IMR-90 (cell line): ENCODE results near the gene SOCS4. TPM values are rescaled to one million over a fixed set of nuclear protein-coding genes. Genes with fewer than 3 reads are reported as not detected.
"Not testable (repeated sequence)": the region's sequence is repeated elsewhere in the genome, so short reads cannot be mapped to it uniquely, and the experiment has no call there.

Source experiments
- ATAC-seq: fragments of 200-7000 bp; cut with Tn5 transposase; 2 replicates; pipeline ENCODE4 v1.9.1; 2020; ENCODE audit warnings: low read depth, mild to moderate bottlenecking, moderate library complexity
- BruUV-seq: library from RNA; stranded (reverse); fragments of 400-500 nt; replicated peaks from 2 replicates; lab custom pipeline; 2021; lab: Mats Ljungman, UMichigan
- CTCF ChIA-PET: fragments of 300-600 bp; formaldehyde crosslinking; extraction: SDS; loops from one replicate; lab custom pipeline; 2021; ENCODE audit warnings: antibody characterized with exemption; lab: Yijun Ruan, JAX
- POLR2A ChIA-PET: fragments of 300-600 bp; sonication (Branson Sonifier 250); formaldehyde crosslinking; loops from one replicate; lab custom pipeline; 2022; ENCODE audit warnings: antibody characterized with exemption; ENCODE audit not compliant: unreplicated experiment; lab: Charles Lee
- DNase-seq: peaks from one replicate; pipeline ENCODE4 v3.0.0; 2013
- H2AFZ ChIP-seq: replicated peaks from 2 replicates; pipeline ENCODE3; 2013; ENCODE audit warnings: low read length, mild to moderate bottlenecking; ENCODE audit not compliant: poor library complexity
- H2AK5ac ChIP-seq: 2 replicates; pipeline ENCODE4 v1.6.1; 2013; ENCODE audit warnings: low read depth, low read length, inconsistent platforms
- H2AK9ac ChIP-seq: replicated peaks from 2 replicates; pipeline ENCODE3; 2013; ENCODE audit warnings: mild to moderate bottlenecking, low read depth, low read length, moderate library complexity; ENCODE audit not compliant: poor library complexity
- H2BK120ac ChIP-seq: 2 replicates; pipeline ENCODE4 v1.6.1; 2013; ENCODE audit warnings: low read depth, low read length, inconsistent platforms
- H2BK15ac ChIP-seq: 3 replicates; pipeline ENCODE4 v1.6.1; 2013; ENCODE audit warnings: low read depth, low read length, inconsistent platforms
- H2BK20ac ChIP-seq: 2 replicates; pipeline ENCODE4 v1.6.1; 2013; ENCODE audit warnings: low read depth, mild to moderate bottlenecking, inconsistent platforms, low read length, moderate library complexity
- H2BK5ac ChIP-seq: 2 replicates; pipeline ENCODE4 v1.6.1; 2013; ENCODE audit warnings: mild to moderate bottlenecking, low read depth, low read length, inconsistent platforms; ENCODE audit not compliant: poor library complexity, severe bottlenecking
- H3K14ac ChIP-seq: replicated peaks from 2 replicates; pipeline ENCODE4 v1.6.1; 2013; ENCODE audit warnings: low read depth, low read length, inconsistent platforms
- H3K18ac ChIP-seq: 2 replicates; pipeline ENCODE4 v1.6.1; 2013; ENCODE audit warnings: low read depth, low read length, control low read depth
- H3K23ac ChIP-seq: 2 replicates; pipeline ENCODE4 v1.6.1; 2013; ENCODE audit warnings: low read depth, low read length, inconsistent platforms
- H3K27ac ChIP-seq: 2 replicates; pipeline ENCODE4 v1.5.1; 2013; ENCODE audit warnings: mild to moderate bottlenecking, control low read depth, low read length; ENCODE audit not compliant: insufficient read depth
- H3K27me3 ChIP-seq: 2 replicates; pipeline ENCODE4 v1.6.1; 2013; ENCODE audit warnings: low read length; ENCODE audit not compliant: control insufficient read depth, insufficient read depth
- H3K36me3 ChIP-seq: 2 replicates; pipeline ENCODE4 v1.6.1; 2013; ENCODE audit warnings: low read length, mixed read lengths; ENCODE audit not compliant: control insufficient read depth, insufficient read depth
- H3K4ac ChIP-seq: 2 replicates; pipeline ENCODE4 v1.6.1; 2013; ENCODE audit warnings: low read depth, low read length, inconsistent platforms
- H3K4me1 ChIP-seq: 2 replicates; pipeline ENCODE4 v1.6.1; 2013; ENCODE audit warnings: low read length, mixed read lengths; ENCODE audit not compliant: control insufficient read depth, insufficient read depth
- H3K4me2 ChIP-seq: 2 replicates; pipeline ENCODE4 v1.6.1; 2013; ENCODE audit warnings: low read depth, mild to moderate bottlenecking, control low read depth, low read length, moderate library complexity
- H3K4me3 ChIP-seq: 2 replicates; pipeline ENCODE4 v1.5.1; 2013; ENCODE audit warnings: low read depth, mild to moderate bottlenecking, control low read depth, low read length, moderate library complexity; ENCODE audit not compliant: insufficient read depth
- H3K56ac ChIP-seq: 2 replicates; pipeline ENCODE4 v1.6.1; 2013; ENCODE audit warnings: low read length, inconsistent platforms; ENCODE audit not compliant: insufficient read depth; ENCODE audit errors: extremely low read depth
- H3K79me1 ChIP-seq, 2 experiments: 2 replicates each; pipeline ENCODE4 v1.6.1; 2013; ENCODE audit warnings: low read length in 2 of 2, inconsistent platforms in 1 of 2, low read depth in 1 of 2
- H3K9ac ChIP-seq: 2 replicates; pipeline ENCODE4 v1.6.1; 2013; ENCODE audit warnings: low read depth, low read length, control low read depth
- H3K9me1 ChIP-seq: 2 replicates; pipeline ENCODE4 v1.6.1; 2013; ENCODE audit warnings: low read length, inconsistent platforms; ENCODE audit not compliant: insufficient read depth
- H3K9me3 ChIP-seq: 2 replicates; pipeline ENCODE4 v1.6.1; 2013; ENCODE audit warnings: low read length; ENCODE audit not compliant: control insufficient read depth, insufficient read depth
- H4K20me1 ChIP-seq: 2 replicates; pipeline ENCODE4 v1.6.1; 2013; ENCODE audit warnings: low read length, inconsistent platforms; ENCODE audit not compliant: insufficient read depth
- H4K5ac ChIP-seq: 2 replicates; pipeline ENCODE4 v1.6.1; 2013; ENCODE audit warnings: mild to moderate bottlenecking, low read depth, low read length, control low read depth
- H4K8ac ChIP-seq, 2 experiments: 2 replicates each; pipeline ENCODE4 v1.6.1; 2013; ENCODE audit warnings: low read depth in 2 of 2, low read length in 2 of 2, control low read depth in 1 of 2, inconsistent platforms in 1 of 2
- H4K91ac ChIP-seq: 2 replicates; pipeline ENCODE4 v1.6.1; 2013; ENCODE audit warnings: low read depth, low read length, inconsistent platforms; ENCODE audit not compliant: insufficient read depth
- WGBS, 2 experiments: methylation state at CpG; one replicate each; pipeline versions ENCODE4 v1.1.5 to v1.1.7; 2013; ENCODE audit warnings: missing lambda C conversion rate in 2 of 2; ENCODE audit not compliant: insufficient read length in 1 of 2; ENCODE audit errors: extremely low coverage in 2 of 2; 5-methylcytosine and 5-hydroxymethylcytosine counted together
- dilution Hi-C: fragments of 300-500 bp; cut with HindIII; formaldehyde crosslinking; loops from one replicate; pipeline ENCODE4 v1.14.3; 2018; ENCODE audit warnings: low sequenced_read_pairs; ENCODE audit not compliant: unreplicated experiment
- in situ Hi-C: fragments of 300-500 bp; cut with MboI; formaldehyde crosslinking; loops from 3 replicates; pipeline ENCODE4 v1.14.3; 2019; ENCODE audit warnings: low sequenced_read_pairs, inconsistent platforms, mixed read lengths
- intact Hi-C: fragments of 100-400 bp; cut with micrococcal nuclease; formaldehyde crosslinking; loops from 2 replicates; pipeline ENCODE4 v1.10.0; 2022
- polyA plus RNA-seq, 3 experiments: library from polyadenylated mRNA; depleted of rRNA; stranded (reverse); fragments of >200 nt; gene quantifications; 2 replicates each; pipeline ENCODE4 v1.2.3, GENCODE V29; 2012; ENCODE audit warnings: low replicate concordance in 1 of 3
- total RNA-seq: library from RNA; depleted of rRNA; stranded (reverse); fragments of >200 nt; gene quantifications from 2 replicates; pipeline ENCODE4 v1.2.3, GENCODE V29; 2012

The SOCS4 gene
- total and polyA plus RNA-seq, 2 of the 4 experiments (the other 2 are of a cell fraction) = 4.6 to 12.7 TPM

DNA sequence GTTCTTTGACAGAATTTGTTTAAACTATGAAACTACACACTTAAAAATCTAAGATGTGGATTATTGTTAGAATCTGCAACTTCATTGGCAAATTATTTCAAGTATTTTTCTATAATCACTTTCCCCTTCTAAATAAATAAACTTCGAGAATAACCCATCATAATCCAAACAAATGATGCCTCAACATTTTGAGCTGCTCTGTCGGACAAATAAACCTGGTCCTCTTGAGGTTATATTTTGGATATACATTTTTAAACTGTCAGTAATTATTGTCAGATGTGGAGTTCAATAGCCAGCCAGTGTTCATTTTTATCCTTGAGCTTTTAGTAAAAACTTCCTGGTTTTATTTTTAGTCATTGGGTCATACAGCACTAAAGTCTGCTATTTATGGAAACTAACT lies 37.9 kb downstream of the SOCS4 start:
- H3K23ac ChIP-seq, in situ Hi-C loops, H3K18ac ChIP-seq, H3K9me1 ChIP-seq, H3K4ac ChIP-seq, H4K8ac ChIP-seq, H2AK5ac ChIP-seq, H2AFZ ChIP-seq, H3K27me3 ChIP-seq, dilution Hi-C loops, H3K4me1 ChIP-seq, H2AK9ac ChIP-seq, H2BK15ac ChIP-seq, intact Hi-C loops, H2BK20ac ChIP-seq, BruUV-seq, H3K4me3 ChIP-seq, POLR2A ChIA-PET, H2BK120ac ChIP-seq, H3K9me3 ChIP-seq, H4K5ac ChIP-seq, H3K56ac ChIP-seq, H3K4me2 ChIP-seq, H3K14ac ChIP-seq, H3K9ac ChIP-seq, H3K27ac ChIP-seq, H4K91ac ChIP-seq, H2BK5ac ChIP-seq: not testable (repeated sequence)
- Histone ChIP-seq H3K36me3 (peaks cover 26% of the 10 kb centered on the region), H3K79me1 (peaks cover 16 to 60% of the 10 kb centered on the region in 2 experiments), H4K20me1 (peaks cover 47% of the 10 kb centered on the region)
- no CpG with 5 or more reads among the region's 2 CpGs for whole genome bisulfite sequencing, 2 experiments
- CTCF ChIA-PET = interaction anchor here (0.9 kb wide), 1 partner anchor 14 kb away, joined by 3 read pairs; no protein-coding TSS in a partner anchor
- ATAC-seq (peak; percentile 71), DNase-seq (peak; percentile 62)
